Endometrium (tissue), 2 donors: Measurements from ENCODE around the gene MB21D2.

Source experiments
- FAIRE-seq: peaks from 2 replicates; lab custom pipeline; 2012; peaks lifted over from hg19 to GRCh38; lab: Jason Lieb, UNC
- donor health status: control.
- donor health status: control.

The MB21D2 gene

DNA sequence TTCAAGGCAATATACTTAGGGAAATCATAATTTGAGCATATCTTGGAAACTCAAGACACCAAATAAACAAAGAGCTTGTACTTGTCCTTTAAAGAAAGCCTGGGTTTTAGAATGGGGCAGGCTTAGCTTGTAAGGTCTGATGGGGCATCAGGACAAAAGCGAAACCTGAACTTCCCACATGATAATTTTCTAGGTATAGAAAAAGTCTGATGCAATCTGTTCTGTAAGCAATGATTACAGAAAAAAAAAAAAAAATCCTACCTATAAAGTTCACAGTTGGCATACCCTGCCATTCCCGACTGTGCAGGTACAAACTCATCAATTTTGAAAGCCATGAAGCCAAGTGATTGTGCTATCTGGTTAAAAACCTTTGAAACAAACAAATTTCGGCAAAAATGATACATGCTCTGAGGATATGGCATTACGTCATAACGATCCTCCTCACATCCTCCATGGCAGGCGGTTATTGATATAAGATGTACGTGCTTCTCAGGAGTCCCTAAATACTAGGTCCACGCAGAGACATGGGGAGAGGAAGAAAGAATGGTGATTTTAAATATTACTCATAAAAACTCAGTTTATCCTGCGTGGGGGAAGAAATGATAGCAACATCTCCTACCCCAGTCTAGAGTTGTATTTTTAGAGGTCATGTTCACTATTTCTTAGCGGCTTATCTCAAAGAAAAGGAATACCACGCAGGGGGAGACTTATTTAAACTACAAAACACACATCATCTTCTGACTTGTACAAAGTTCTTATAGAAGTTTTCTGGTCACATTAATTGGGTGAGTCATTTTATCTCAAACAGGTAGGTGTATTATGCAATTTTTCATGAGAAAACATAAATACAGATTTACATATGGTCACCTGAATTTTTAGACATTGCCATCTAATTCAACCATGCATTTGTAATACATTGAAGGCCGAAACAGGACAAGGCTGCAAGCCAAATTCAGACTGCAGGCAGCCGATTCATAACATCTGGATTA lies 27.0 kb downstream of the MB21D2 start:
- FAIRE-seq = no peak

DNA sequence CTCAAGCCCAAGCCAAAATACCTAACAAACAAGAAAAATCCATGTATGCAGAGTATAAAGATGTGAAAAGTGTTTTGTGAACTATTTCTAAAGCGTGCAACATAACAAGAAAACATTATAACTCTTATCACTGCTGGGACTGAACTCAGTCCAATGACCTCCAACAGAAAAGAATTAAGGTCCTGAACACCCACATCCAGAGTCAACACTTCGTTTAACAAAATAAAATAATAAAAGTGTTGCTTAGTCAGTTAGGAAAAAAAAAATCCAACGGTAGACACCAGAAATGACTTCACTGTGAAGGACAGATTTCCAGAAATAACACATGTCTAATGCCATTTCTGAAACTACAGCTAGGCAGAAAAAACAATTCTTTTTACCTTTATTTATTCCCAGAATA lies 28.0 kb downstream of the MB21D2 start:
- no peak for FAIRE-seq

- FAIRE-seq = no peak
These were observed 29.5 kb downstream of the MB21D2 start for GRCh38 chr3:192888190-192888589.

GRCh38 chr3:192887701-192888100 lies 30.0 kb downstream of the MB21D2 start:
- FAIRE-seq = no peak

- no peak for FAIRE-seq
These were observed 30.6 kb downstream of the MB21D2 start for GRCh38 chr3:192887047-192887446.

GRCh38 chr3:192884777-192885773 lies 32.6 kb downstream of the MB21D2 start:
- no peak for FAIRE-seq

GRCh38 chr3:192883512-192883911 lies 34.1 kb downstream of the MB21D2 start:
- no peak for FAIRE-seq

DNA sequence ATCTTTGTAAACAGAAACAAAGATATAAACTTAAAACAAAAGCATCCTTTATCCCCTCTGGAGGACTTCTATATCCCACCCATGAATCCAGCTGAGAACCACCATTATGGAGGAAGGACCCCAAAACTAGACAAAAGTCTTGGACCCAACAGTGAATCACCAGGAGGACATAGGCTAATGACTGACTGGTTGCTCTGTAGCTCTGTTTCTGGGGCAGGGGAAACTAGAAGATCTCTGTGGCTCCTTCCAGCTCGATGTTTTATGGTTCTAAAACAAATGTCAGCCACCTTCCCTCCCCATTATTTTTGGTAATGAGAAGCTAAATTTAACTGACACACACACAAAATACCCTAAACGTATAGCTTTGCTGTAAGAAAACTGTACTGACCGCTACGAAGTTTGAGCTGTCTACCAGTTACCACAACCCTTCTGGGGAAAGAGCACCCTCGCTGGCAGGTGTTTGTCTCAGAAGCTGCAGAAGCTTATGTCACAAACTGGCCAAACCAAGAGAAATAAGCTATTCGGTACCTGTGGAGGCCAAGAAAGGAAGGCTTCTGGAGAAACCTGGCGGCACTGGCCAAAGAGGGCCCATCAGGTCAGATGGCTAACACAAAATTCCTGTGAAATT lies 36.4 kb downstream of the MB21D2 start:
- no peak for FAIRE-seq

DNA sequence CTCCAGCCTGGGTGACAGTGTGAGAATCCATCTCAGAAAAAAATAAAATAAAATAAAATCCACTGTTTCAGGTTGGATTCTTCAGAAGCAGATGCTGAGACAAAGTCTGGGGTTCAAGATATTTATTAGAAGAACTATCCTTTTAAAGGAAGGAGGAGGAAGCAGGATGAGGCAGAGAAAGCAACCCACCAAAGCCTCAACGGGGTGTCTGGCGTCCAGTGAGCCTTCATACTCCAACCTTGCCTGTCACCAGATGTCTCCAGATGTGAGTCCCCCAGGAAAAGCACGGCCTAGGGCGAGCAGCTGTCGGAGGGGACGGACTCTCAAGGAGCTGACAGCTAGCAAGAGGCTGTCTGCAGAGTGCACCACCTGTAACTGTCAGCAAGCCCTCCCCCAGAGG lies 37.3 kb downstream of the MB21D2 start:
- FAIRE-seq = no peak

GRCh38 chr3:192879346-192880031 lies 38.2 kb downstream of the MB21D2 start:
- no peak for FAIRE-seq

- no peak for FAIRE-seq
These were observed 41.6 kb downstream of the MB21D2 start for GRCh38 chr3:192875971-192876565.

- no peak for FAIRE-seq
These were observed 46.8 kb downstream of the MB21D2 start for GRCh38 chr3:192870822-192871221.

DNA sequence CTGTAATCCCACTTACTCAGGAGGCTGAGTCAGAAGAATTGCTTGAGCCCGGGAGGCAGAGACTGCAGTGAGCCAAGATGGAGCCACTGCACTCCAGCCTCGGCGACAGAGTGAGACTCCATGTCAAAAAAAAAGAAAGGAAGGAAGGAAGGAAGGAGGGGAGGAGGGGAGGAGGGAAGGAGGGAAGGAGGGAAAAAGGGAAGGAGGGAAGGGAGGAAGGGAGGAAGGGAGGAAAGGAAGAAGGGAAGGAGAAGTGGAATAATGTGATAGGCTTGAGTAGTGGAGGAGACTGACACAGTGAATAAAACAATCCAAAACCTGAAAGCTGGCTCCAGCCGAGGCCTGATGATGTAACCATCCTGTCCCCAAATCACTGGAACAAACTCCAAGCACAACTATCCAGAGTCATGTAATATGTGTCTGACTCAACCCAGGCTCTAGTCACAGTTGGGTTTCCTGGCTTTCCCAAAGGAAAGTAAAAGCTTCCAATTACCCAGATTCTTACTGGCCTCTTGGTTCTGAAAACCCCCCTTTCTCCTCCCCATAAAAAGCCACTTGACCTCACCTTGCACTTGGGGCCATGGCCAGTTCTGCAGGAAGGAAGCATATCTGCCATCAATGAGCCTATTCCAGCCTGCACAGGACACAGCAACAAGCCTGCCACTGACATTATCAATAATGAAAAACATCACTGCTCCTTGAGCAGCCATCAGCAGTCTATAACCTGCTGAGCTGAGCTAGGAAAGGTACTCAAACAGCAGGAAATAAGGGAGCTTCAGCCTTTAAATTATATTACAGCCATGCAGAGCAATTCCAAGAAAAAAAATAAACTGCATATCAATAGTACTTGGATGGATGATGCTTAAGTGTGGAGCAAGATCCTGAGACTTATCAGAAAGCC lies 48.3 kb downstream of the MB21D2 start:
- FAIRE-seq = no peak

- FAIRE-seq = no peak
These were observed 50.0 kb downstream of the MB21D2 start for GRCh38 chr3:192867645-192868044.

DNA sequence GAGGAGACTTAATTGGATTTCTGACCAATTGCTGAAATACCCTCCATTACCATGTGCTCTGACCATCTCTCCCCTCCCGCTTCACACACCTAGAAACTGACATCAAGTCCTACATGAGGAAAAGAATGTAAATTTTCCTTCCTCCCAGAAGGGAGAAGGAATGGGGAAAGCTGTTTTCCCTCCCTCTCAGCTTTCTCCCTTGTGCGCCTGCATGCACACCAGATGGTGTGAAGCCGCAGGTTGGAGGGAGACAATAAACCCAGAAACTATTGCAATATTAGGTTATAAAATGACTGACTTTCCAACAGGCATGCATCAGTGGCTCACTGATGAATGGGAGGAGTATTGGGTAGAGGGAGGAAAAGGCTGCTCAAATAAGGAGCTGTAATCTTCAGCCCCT lies 50.9 kb downstream of the MB21D2 start:
- no peak for FAIRE-seq

DNA sequence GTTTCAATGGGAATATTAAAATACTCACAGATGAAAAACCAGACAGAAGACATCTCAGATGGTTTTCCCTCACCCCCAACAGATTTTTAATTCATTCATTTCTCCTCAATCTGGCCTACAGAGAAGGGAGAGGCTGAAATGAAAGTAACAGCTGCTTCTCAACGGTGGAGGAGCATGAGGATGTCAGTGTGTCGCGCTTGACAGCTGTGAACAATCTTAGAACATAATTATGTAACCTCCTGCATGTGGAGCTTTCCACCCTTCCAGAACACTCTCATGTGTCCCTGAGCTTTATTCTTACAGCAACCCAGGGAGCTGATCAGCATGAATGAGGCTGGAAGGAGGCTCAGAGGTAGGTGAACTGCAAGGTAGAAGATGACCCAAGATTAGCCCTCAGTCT lies 52.7 kb downstream of the MB21D2 start:
- FAIRE-seq = no peak

GRCh38 chr3:192863091-192863420 lies 54.6 kb downstream of the MB21D2 start:
- FAIRE-seq = no peak

DNA sequence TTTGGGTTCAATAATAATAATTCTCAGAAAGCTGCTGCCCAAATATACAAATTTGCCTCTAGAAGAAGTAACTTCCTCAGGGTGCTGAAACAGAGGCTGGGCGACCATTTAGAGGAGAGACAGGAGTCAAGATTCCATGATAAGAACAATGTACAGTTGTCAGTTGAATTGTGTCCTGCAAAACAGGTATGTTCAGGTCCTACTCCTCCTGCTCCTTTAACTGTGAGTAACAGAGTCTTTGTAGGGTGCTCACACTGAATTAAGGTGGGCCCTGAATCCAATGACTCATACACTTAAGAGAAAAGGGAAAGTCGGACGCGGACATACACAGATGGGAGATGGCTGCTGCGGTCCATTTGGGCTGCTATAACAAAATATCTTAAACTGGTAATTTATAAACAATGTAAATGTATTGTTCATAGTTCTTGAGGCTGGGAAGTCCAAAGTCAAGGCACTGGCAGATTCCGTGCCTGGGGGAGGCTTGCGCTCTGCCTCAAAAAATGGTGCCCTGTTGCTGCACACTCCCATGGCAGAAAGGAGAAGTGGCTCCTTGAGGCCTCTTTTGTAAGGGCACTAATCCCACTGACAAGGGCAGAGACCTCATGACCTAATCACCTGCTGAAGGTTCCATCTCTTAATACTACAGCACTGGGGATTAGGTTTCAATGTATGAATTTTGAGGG lies 55.1 kb downstream of the MB21D2 start:
- no peak for FAIRE-seq

DNA sequence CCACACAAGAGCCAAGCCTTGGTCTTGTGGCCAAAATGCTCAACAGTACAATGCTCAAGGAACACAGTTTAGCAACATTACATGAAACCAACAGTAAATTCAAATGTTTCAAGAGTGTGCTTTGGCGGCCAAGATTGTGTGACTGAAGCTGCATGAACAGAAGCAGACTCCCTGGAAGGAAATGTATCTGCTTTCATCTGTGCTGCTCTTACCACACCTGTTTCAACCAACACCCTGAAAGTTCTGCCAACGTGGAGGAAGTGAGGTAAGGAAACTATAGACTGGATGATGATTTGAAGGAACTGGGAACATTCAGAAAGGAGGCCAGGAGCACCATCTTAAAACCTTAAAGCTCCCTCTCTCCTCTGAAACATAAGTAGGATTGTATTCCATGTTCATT lies 55.7 kb downstream of the MB21D2 start:
- no peak for FAIRE-seq

GRCh38 chr3:192860454-192860853 lies 57.2 kb downstream of the MB21D2 start:
- no peak for FAIRE-seq
